Sigmoid colon (tissue), 4 donors: Measurements from ENCODE around the gene BLTP2.

Experiments
- POLR2A ChIP-seq, 2 donors: fragments of 450-650 bp; IDR thresholded peaks; one replicate each; pipeline ENCODE4 v1.6.1; 2016; ENCODE audit warnings: antibody characterized with exemption in 2 of 2, mild to moderate bottlenecking in 2 of 2, moderate library complexity in 2 of 2
- POLR2AphosphoS5 ChIP-seq, 4 donors: sonication (generic); formaldehyde crosslinking; IDR thresholded peaks; one replicate each; pipeline ENCODE4 v1.6.1; 2017; ENCODE audit warnings: antibody characterized with exemption in 4 of 4
- TF ChIP-seq, protein P1 (sequence below), 4 experiments: fragments of 450-650 bp in 3 of 4; fragments of 200-600 bp in 1 of 4; IDR thresholded peaks; one replicate each; pipeline ENCODE4 v1.5.1; 2016 to 2019; ENCODE audit warnings: antibody characterized with exemption in 4 of 4, mild to moderate bottlenecking in 3 of 4, moderate library complexity in 2 of 4

DNA sequence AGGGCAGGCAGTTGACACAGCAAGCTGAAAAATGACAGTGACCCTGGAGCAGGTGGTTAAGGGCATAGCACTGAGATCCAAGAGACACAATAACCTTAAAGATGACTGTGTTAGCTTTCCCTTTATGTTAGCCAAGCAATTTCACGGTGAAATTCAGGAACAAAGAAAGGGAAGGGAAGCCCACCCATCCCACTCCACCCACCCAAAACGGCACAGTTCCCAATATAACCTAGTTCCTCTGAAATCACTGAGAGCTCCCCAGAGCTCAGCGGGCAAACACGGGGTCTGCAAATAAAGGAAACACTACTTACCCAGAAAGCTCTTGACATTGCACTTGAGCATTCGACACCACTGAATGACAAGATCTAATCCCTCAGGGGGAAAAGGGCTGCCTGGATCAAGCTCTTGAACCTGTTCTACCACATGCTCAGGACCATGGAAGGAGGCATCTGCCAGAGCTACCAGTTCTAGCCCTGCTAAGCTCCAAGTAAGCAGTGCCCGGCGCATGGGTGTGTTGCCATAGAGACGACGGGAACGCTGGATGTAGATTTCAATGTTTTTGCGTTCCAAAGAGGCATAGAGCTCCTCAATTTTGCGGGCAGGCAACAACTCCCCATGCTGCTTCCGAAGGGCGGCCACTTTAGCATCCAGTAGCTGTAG is 10.6 kb downstream of the BLTP2 start:
- TF ChIP-seq POLR2A (IDR thresholded peaks at IDR 0.05) (no peak), POLR2AphosphoS5 (IDR thresholded peaks at IDR 0.05) (no peak)
- TF ChIP-seq, protein P1, sequence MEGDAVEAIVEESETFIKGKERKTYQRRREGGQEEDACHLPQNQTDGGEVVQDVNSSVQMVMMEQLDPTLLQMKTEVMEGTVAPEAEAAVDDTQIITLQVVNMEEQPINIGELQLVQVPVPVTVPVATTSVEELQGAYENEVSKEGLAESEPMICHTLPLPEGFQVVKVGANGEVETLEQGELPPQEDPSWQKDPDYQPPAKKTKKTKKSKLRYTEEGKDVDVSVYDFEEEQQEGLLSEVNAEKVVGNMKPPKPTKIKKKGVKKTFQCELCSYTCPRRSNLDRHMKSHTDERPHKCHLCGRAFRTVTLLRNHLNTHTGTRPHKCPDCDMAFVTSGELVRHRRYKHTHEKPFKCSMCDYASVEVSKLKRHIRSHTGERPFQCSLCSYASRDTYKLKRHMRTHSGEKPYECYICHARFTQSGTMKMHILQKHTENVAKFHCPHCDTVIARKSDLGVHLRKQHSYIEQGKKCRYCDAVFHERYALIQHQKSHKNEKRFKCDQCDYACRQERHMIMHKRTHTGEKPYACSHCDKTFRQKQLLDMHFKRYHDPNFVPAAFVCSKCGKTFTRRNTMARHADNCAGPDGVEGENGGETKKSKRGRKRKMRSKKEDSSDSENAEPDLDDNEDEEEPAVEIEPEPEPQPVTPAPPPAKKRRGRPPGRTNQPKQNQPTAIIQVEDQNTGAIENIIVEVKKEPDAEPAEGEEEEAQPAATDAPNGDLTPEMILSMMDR (IDR thresholded peaks at IDR 0.05), result no peak
